Measurements from ENCODE around the gene COX17.

The COX17 gene

GRCh38 chr3:119625451-119626153, 51.6 kb downstream of the COX17 start:
- DNase-seq (ENCODE audit: low read depth, low spot score), result no peak
- ChIA-PET CTCF (no interaction called here), POLR2A (no interaction called here)
- no peak for TF ChIP-seq CTCF (IDR thresholded peaks at IDR 0.05; ENCODE audit: insufficient read depth, low read length, missing control alignments)
- H3K4me3 ChIP-seq (ENCODE audit: low read depth, low read length), result no peak overlapping the region

GRCh38 chr3:119624002-119624720, 53.0 kb downstream of the COX17 start:
- ChIA-PET POLR2A (no interaction called here), CTCF (no interaction called here)
- DNase-seq (ENCODE audit: low read depth, low spot score), result no peak
- no peak overlapping the region for H3K4me3 ChIP-seq (ENCODE audit: low read depth, low read length)
- no peak for TF ChIP-seq CTCF (IDR thresholded peaks at IDR 0.05; ENCODE audit: insufficient read depth, low read length, missing control alignments)

- DNase-seq (ENCODE audit: low read depth, low spot score), result no peak
- ChIA-PET CTCF (no interaction called here), POLR2A (no interaction called here)
- TF ChIP-seq CTCF (IDR thresholded peaks at IDR 0.05; ENCODE audit: insufficient read depth, low read length, missing control alignments), result no peak
- H3K4me3 ChIP-seq (ENCODE audit: low read depth, low read length), result no peak overlapping the region
Measured at GRCh38 chr3:119620899-119621298, 56.3 kb downstream of the COX17 start.
